Endothelial cell of umbilical vein (primary cell): ENCODE measurements around the gene TAS1R2. TPM values are rescaled to one million over a fixed set of nuclear protein-coding genes. Genes with fewer than 3 reads are reported as not detected.

Experiments used
- BruUV-seq: library from RNA; stranded (reverse); fragments of 400-500 nt; replicated peaks from 2 replicates; lab custom pipeline; 2021; lab: Mats Ljungman, UMichigan
- CTCF ChIA-PET: fragments of 300-600, 350-600 bp; sonication (Branson Sonifier 250); formaldehyde crosslinking; loops from one replicate; lab custom pipeline; 2021; ENCODE audit warnings: antibody characterized with exemption, inconsistent platforms; lab: Charles Lee
- POLR2A ChIA-PET: fragments of 300-600, 350-600 bp; sonication (Branson Sonifier 250); formaldehyde crosslinking; loops from one replicate; lab custom pipeline; 2021; ENCODE audit warnings: antibody characterized with exemption, inconsistent platforms; lab: Charles Lee
- DNase-seq: peaks from one replicate; pipeline ENCODE4 v3.0.0-alpha.2; 2011; ENCODE audit warnings: low read depth, low spot score
- FAIRE-seq: peaks from 2 replicates; lab custom pipeline; 2011; peaks lifted over from hg19 to GRCh38; lab: Jason Lieb, UNC
- H2AFZ ChIP-seq: 2 replicates; pipeline ENCODE4 v1.6.0; 2012; ENCODE audit warnings: low read depth, low read length, control low read depth, inconsistent platforms
- H3K27ac ChIP-seq: 2 replicates; pipeline ENCODE4 v1.5.1; 2011; ENCODE audit warnings: low read depth, mild to moderate bottlenecking, control low read depth, low read length, moderate library complexity; ENCODE audit not compliant: insufficient read depth
- H3K27me3 ChIP-seq, 2 experiments: 2 replicates each; pipeline versions ENCODE4 v1.6.0 to v1.6.1; 2011; ENCODE audit warnings: low read length in 2 of 2, mixed read lengths in 1 of 2; ENCODE audit not compliant: control insufficient read depth in 2 of 2, insufficient read depth in 2 of 2
- H3K36me3 ChIP-seq, 2 experiments: 2 replicates in 1 of 2; 3 replicates in 1 of 2; pipeline ENCODE4 v1.5.1; 2011; ENCODE audit warnings: low read length in 2 of 2, mild to moderate bottlenecking in 1 of 2, moderate library complexity in 1 of 2; ENCODE audit not compliant: control insufficient read depth in 2 of 2, insufficient read depth in 2 of 2; ENCODE audit errors: extremely low read depth in 1 of 2
- H3K4me1 ChIP-seq: 3 replicates; pipeline ENCODE4 v1.5.1; 2011; ENCODE audit warnings: mild to moderate bottlenecking, low read length; ENCODE audit not compliant: control insufficient read depth, insufficient read depth; ENCODE audit errors: extremely low read depth
- H3K4me2 ChIP-seq: 2 replicates; pipeline ENCODE4 v1.6.1; 2011; ENCODE audit warnings: low read length, control low read depth, mixed read lengths; ENCODE audit not compliant: insufficient read depth
- H3K4me3 ChIP-seq, 3 experiments: fragments of 200-600 bp in 1 of 3; sonication (generic), shearing (Covaris generic) in 1 of 3; replicated peaks in 1 of 3; 2 replicates each; pipeline ENCODE4 v1.5.1; 2011 to 2016; ENCODE audit warnings: control low read depth in 3 of 3, low read length in 3 of 3, mild to moderate bottlenecking in 2 of 3, inconsistent platforms in 1 of 3, low read depth in 1 of 3, moderate library complexity in 1 of 3; ENCODE audit not compliant: insufficient read depth in 1 of 3
- H3K79me2 ChIP-seq: 2 replicates; pipeline ENCODE4 v1.6.0; 2012; ENCODE audit warnings: low read length, inconsistent platforms; ENCODE audit not compliant: control insufficient read depth, insufficient read depth
- H3K9ac ChIP-seq: replicated peaks from 2 replicates; pipeline ENCODE3; 2011; ENCODE audit warnings: low read length, control low read depth; ENCODE audit not compliant: insufficient read depth; ENCODE audit errors: extremely low read depth
- H3K9me1 ChIP-seq: replicated peaks from 3 replicates; pipeline ENCODE4 v1.6.0; 2011; ENCODE audit warnings: mild to moderate bottlenecking, low read length; ENCODE audit not compliant: control insufficient read depth, insufficient read depth; ENCODE audit errors: extremely low read depth
- H3K9me3 ChIP-seq: replicated peaks from 2 replicates; pipeline ENCODE4 v1.5.1; 2012; ENCODE audit warnings: low read length, inconsistent platforms; ENCODE audit not compliant: control insufficient read depth, insufficient read depth
- H4K20me1 ChIP-seq: replicated peaks from 2 replicates; pipeline ENCODE3; 2011; ENCODE audit warnings: mild to moderate bottlenecking, low read length; ENCODE audit not compliant: control insufficient read depth, insufficient read depth; ENCODE audit errors: extremely low read depth
- CTCF ChIP-seq, 2 donors: IDR thresholded peaks; 1 replicate in 1 of 2; 2 replicates in 1 of 2; pipeline ENCODE4 v1.5.1; 2011; ENCODE audit warnings: low read length in 2 of 2, mild to moderate bottlenecking in 2 of 2, moderate library complexity in 2 of 2, control low read depth in 1 of 2, inconsistent platforms in 1 of 2, low read depth in 1 of 2; ENCODE audit not compliant: insufficient read depth in 1 of 2; ENCODE audit errors: extremely low read depth in 1 of 2
- EZH2 ChIP-seq: IDR thresholded peaks from 2 replicates; pipeline ENCODE4 v1.6.1; 2012; ENCODE audit warnings: borderline replicate concordance, low read depth, mild to moderate bottlenecking, moderate library complexity, low read length, inconsistent platforms; ENCODE audit not compliant: severe bottlenecking
- FOS ChIP-seq: IDR thresholded peaks from 2 replicates; pipeline ENCODE4 v1.6.1; 2011; ENCODE audit warnings: mild to moderate bottlenecking, low read length, moderate library complexity, borderline replicate concordance; ENCODE audit not compliant: insufficient read depth
- GATA2 ChIP-seq: IDR thresholded peaks from 2 replicates; pipeline ENCODE4 v1.7.0; 2011; ENCODE audit warnings: low read depth, mild to moderate bottlenecking, moderate library complexity, mixed read lengths, low read length; ENCODE audit not compliant: insufficient read length, insufficient read depth
- JUN ChIP-seq: IDR thresholded peaks from 2 replicates; pipeline ENCODE4 v1.6.1; 2011; ENCODE audit warnings: borderline replicate concordance, low read depth; ENCODE audit not compliant: insufficient read length, insufficient read depth
- MAX ChIP-seq: IDR thresholded peaks from 2 replicates; pipeline ENCODE4 v1.6.1; 2011; ENCODE audit not compliant: insufficient read depth, insufficient read length
- MYC ChIP-seq: IDR thresholded peaks from one replicate; pipeline ENCODE4 v1.6.1; 2011; ENCODE audit warnings: mild to moderate bottlenecking, low read depth, low read length
- POLR2A ChIP-seq: IDR thresholded peaks from 2 replicates; pipeline ENCODE4 v1.6.1; 2012; ENCODE audit warnings: low read depth, mild to moderate bottlenecking, control low read depth, low read length
- POLR2AphosphoS5 ChIP-seq: IDR thresholded peaks from 2 replicates; pipeline ENCODE4 v1.6.1; 2012; ENCODE audit warnings: low read depth, mild to moderate bottlenecking, control low read depth, low read length, moderate library complexity; ENCODE audit not compliant: insufficient read depth
- dilution Hi-C: fragments of 300-500 bp; cut with MboI; formaldehyde crosslinking; loops from one replicate; pipeline ENCODE4 v1.15.0; 2019; ENCODE audit warnings: low sequenced_read_pairs; ENCODE audit not compliant: extremely low pct_ligation_motif_present
- intact Hi-C: fragments of 100-400 bp; cut with micrococcal nuclease; formaldehyde crosslinking; loops from one replicate; pipeline ENCODE4 v1.10.0; 2022
- polyA plus RNA-seq, 4 experiments: library from polyadenylated mRNA; depleted of rRNA in 3 of 4; stranded (reverse) in 3 of 4; unstranded in 1 of 4; fragments of >200 nt; gene quantifications; 2 replicates each; pipeline versions ENCODE4 v1.2.1 to v1.2.3, GENCODE V29; 2011 to 2012; ENCODE audit warnings: missing spikeins in 1 of 4
- total RNA-seq: library from RNA; stranded (reverse); gene quantifications from 2 replicates; pipeline ENCODE4 v1.2.3, GENCODE V29; 2021

The TAS1R2 gene
- total and polyA plus RNA-seq, 2 donors (not counting 3 experiments of a cell fraction or from before 2014, with no cell fraction given), result not detected

GRCh38 chr1:18901952-18902522 lies 42.6 kb upstream of the TAS1R2 start:
- intact Hi-C loops, result loop anchor here (1.0 to 10.0 kb wide), 4 partner anchors 24 to 1670 kb away; partner anchors contain the start of gene UBR4
- no peaks in the 10 kb centered on the region for H3K9me3 ChIP-seq
- DNase-seq (no peak), FAIRE-seq (no peak)
- no peak for TF ChIP-seq GATA2
- TF ChIP-seq POLR2AphosphoS5, result peak; percentile 55
- no peak for TF ChIP-seq MYC
- peak overlapping the region; percentile 82 to 90 (median 83) for H3K4me3 ChIP-seq
- ChIA-PET POLR2A (interaction anchor here (0.7 to 1.5 kb wide), 5 partner anchors 42 to 188 kb away, joined by 3 to 4 read pairs (median 3); no protein-coding TSS in a partner anchor), CTCF (interaction anchor here (1.0 to 3.6 kb wide), 11 partner anchors 9 to 305 kb away, joined by 3 to 38 read pairs (median 4); no protein-coding TSS in a partner anchor)
- H3K9ac ChIP-seq, result peak overlapping the region; percentile 89
- no peaks in the 10 kb centered on the region for H3K36me3 ChIP-seq
- H2AFZ ChIP-seq, result peak overlapping the region; percentile 94
- dilution Hi-C loops, result no loop called here
- H3K79me2 ChIP-seq, result no peaks in the 10 kb centered on the region
- BruUV-seq, result TSS peak; percentile 10
- H3K4me2 ChIP-seq, result peak overlapping the region; percentile 64
- H3K4me1 ChIP-seq, result peaks cover 15% of the 10 kb centered on the region
- H3K9me1 ChIP-seq, result no peaks in the 10 kb centered on the region
- no peaks in the 10 kb centered on the region for H3K27me3 ChIP-seq
- peak overlapping the region; percentile 88 for H3K27ac ChIP-seq
- H4K20me1 ChIP-seq, result no peaks in the 10 kb centered on the region

GRCh38 chr1:18901147-18901951 lies 41.9 kb upstream of the TAS1R2 start:
- no TSS peak for BruUV-seq
- FAIRE-seq, result peak; percentile 43
- CTCF ChIA-PET, result interaction anchor here (1.4 to 1.6 kb wide), 2 partner anchors 8 to 22 kb away, joined by 3 to 6 read pairs; no protein-coding TSS in a partner anchor

More at GRCh38 chr1:18901147-18901951, 41.9 kb upstream of the TAS1R2 start:
- H4K20me1 ChIP-seq, result no peaks in the 10 kb centered on the region
- H3K79me2 ChIP-seq, result no peaks in the 10 kb centered on the region
- H3K9me3 ChIP-seq, result no peaks in the 10 kb centered on the region
- DNase-seq, result no peak
- intact Hi-C loops (loop anchor here (5.0 to 10.0 kb wide), 2 partner anchors 313 to 1669 kb away; partner anchors contain the start of gene UBR4), dilution Hi-C loops (no loop called here)
- POLR2A ChIA-PET, result interaction anchor here (1.5 kb wide), 1 partner anchor 186 kb away, joined by 4 read pairs; no protein-coding TSS in a partner anchor
- H3K36me3 ChIP-seq, result no peaks in the 10 kb centered on the region
- TF ChIP-seq JUN (no peak), FOS (no peak), EZH2 (no peak), POLR2A (no peak), GATA2 (no peak), MYC (no peak), CTCF (IDR thresholded peaks at IDR 0.05; ENCODE audit: extremely low read depth in 1 of 2, insufficient read depth in 1 of 2, low read depth in 1 of 2, low read length in 2 of 2) (no peak), POLR2AphosphoS5 (no peak), MAX (no peak)
- H3K9ac ChIP-seq, result peak overlapping the region; percentile 89
- H2AFZ ChIP-seq, result no peak overlapping the region
- H3K27ac ChIP-seq, result no peak overlapping the region
- H3K9me1 ChIP-seq, result no peaks in the 10 kb centered on the region
- H3K4me2 ChIP-seq, result peak overlapping the region; percentile 64
- no peaks in the 10 kb centered on the region for H3K27me3 ChIP-seq
- H3K4me1 ChIP-seq, result peaks cover 13% of the 10 kb centered on the region
- peak overlapping the region; percentile 82 to 90 (median 83) for H3K4me3 ChIP-seq
